ENCODE results near the gene FCRLA. TPM values are rescaled to one million over a fixed set of nuclear protein-coding genes. Genes with fewer than 3 reads are reported as not detected.
A peak's percentile ranks its signal among the peaks of the same experiment; 100 is the strongest.

Gene FCRLA
- total RNA-seq, 1 donor from 2014 or later, result not detected

DNA sequence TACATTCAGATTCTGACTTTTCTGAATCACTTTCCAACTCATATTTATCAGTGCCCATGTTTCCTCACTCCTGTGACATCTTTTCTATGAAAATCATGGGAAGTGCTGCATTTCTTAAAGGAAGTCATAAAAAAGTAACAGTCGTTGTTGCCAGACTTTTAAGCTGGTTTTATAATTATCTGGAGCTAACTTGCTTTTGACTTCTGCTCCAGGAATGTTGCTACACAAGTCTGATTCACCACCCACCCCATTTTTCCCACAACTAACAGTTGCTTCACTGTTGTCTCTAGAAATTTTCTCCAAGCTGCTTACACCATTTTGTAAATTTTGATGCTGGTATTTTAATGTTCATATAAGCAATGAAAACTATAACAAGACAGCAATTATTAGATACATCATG is 26.5 kb downstream of the FCRLA start:
- intact Hi-C loops (cut with DNase I), result no loop called here
- H3K9me3 ChIP-seq, result no peaks in the 10 kb centered on the region
- DNase-seq (ENCODE audit: extremely low spot score in 2 of 2), result no peak
- H3K27me3 ChIP-seq, result no peaks in the 10 kb centered on the region
- H3K4me1 ChIP-seq, result peaks cover 5% of the 10 kb centered on the region
- TF ChIP-seq, protein P1, sequence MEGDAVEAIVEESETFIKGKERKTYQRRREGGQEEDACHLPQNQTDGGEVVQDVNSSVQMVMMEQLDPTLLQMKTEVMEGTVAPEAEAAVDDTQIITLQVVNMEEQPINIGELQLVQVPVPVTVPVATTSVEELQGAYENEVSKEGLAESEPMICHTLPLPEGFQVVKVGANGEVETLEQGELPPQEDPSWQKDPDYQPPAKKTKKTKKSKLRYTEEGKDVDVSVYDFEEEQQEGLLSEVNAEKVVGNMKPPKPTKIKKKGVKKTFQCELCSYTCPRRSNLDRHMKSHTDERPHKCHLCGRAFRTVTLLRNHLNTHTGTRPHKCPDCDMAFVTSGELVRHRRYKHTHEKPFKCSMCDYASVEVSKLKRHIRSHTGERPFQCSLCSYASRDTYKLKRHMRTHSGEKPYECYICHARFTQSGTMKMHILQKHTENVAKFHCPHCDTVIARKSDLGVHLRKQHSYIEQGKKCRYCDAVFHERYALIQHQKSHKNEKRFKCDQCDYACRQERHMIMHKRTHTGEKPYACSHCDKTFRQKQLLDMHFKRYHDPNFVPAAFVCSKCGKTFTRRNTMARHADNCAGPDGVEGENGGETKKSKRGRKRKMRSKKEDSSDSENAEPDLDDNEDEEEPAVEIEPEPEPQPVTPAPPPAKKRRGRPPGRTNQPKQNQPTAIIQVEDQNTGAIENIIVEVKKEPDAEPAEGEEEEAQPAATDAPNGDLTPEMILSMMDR (IDR thresholded peaks at IDR 0.05), result no peak
- TF ChIP-seq POLR2A (IDR thresholded peaks at IDR 0.05) (no peak), POLR2AphosphoS5 (IDR thresholded peaks at IDR 0.05; ENCODE audit: insufficient read depth in 1 of 2, low read depth in 1 of 2) (no peak)
- H3K36me3 ChIP-seq, result no peaks in the 10 kb centered on the region
- H3K27ac ChIP-seq, result no peak overlapping the region
- H3K4me3 ChIP-seq, result no peak overlapping the region

DNA sequence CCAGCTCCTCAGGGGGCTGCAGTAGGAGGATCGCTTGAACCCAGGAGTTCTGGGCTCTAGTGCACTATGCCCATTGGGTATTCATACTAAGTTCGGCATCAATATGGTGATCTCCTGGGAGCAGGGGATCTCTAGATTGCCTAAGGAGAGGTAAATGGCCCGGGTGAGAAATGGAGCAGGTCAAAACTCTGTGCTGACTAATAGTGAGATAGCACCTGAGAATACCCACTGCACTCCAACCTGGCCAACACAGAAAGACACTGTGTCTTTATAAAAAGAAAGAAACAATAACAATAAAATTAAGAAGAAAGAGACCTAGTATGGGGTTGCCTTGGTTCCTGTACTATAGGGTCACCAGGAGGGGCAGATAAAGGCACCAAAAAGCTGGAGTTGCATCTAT is 28.8 kb downstream of the FCRLA start:
- Histone ChIP-seq H3K27ac (no peak overlapping the region), H3K4me3 (no peak overlapping the region), H3K36me3 (no peaks in the 10 kb centered on the region), H3K9me3 (no peaks in the 10 kb centered on the region), H3K27me3 (no peaks in the 10 kb centered on the region), H3K4me1 (peaks cover 5% of the 10 kb centered on the region)
- intact Hi-C loops (cut with DNase I), result no loop called here
- DNase-seq (ENCODE audit: extremely low spot score in 2 of 2), result no peak
- TF ChIP-seq, protein P1 (IDR thresholded peaks at IDR 0.05), result no peak

DNA sequence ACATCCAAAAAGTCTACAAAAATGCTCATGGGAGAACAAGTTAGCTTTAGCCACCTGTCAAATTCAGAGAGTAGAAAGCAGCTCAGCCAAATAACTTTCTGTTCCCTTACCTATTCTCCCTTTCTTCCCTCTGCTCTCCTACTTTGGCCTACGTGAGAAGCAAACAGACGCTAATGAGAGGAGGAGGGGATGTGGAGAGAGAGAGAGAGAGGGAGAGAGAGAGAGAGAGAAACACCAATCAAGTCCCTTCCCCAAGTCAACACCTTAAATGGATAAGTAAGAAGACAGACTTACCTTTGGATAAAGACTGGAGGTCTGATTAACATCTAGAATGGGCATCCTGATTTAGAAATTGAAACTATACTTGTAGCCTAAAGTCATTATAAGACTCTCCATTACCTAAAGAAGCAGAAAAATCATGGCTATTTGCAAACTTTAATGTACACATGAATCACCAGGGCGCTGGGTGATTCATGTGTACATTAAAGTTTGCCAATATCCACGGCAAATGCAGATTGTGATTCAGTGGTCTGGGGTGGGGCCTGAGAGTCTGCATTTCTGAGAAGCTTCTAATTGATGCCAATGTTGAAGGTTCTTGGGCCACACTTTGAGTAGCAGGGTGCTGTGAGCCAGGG is 29.4 kb downstream of the FCRLA start:
- no peaks in the 10 kb centered on the region for H3K27me3 ChIP-seq
- H3K4me1 ChIP-seq, result peaks cover 5% of the 10 kb centered on the region
- no peak for DNase-seq (ENCODE audit: extremely low spot score in 2 of 2)
- no peak overlapping the region for H3K4me3 ChIP-seq
- H3K36me3 ChIP-seq, result no peaks in the 10 kb centered on the region
- H3K27ac ChIP-seq, result no peak overlapping the region
- no peaks in the 10 kb centered on the region for H3K9me3 ChIP-seq
- intact Hi-C loops (cut with DNase I), result no loop called here
- TF ChIP-seq, protein P1 (IDR thresholded peaks at IDR 0.05), result no peak
- TF ChIP-seq POLR2A (IDR thresholded peaks at IDR 0.05) (no peak), POLR2AphosphoS5 (IDR thresholded peaks at IDR 0.05; ENCODE audit: insufficient read depth in 1 of 2, low read depth in 1 of 2) (peak in 1 of 2 donors; percentile 29)

DNA sequence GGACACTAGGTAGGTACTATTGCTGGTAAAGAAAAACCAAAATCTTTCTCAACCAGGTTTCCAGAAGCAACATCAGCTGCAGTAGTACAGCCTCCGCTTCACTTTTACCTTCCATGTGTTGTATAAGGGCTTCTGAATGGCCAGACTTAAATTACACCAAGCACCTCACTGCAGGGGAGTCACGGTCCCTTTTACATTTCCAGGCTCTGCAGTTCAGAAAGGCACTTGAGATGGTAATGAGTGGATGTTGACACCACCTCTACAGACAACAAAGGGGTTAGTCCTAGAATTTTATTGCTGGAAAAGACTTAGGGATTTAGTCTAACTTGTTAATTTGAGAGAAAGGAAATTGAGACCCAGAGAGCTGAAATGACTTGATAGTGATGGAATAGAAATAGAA is 30.6 kb downstream of the FCRLA start:
- H3K36me3 ChIP-seq, result no peaks in the 10 kb centered on the region
- no peaks in the 10 kb centered on the region for H3K9me3 ChIP-seq
- H3K4me1 ChIP-seq, result peaks cover 5% of the 10 kb centered on the region
- H3K27ac ChIP-seq, result no peak overlapping the region
- TF ChIP-seq POLR2AphosphoS5 (IDR thresholded peaks at IDR 0.05; ENCODE audit: insufficient read depth in 1 of 2, low read depth in 1 of 2), result no peak
- no peak for TF ChIP-seq POLR2A (IDR thresholded peaks at IDR 0.05)
- TF ChIP-seq, protein P1 (IDR thresholded peaks at IDR 0.05), result no peak
- H3K4me3 ChIP-seq, result no peak overlapping the region
- no peaks in the 10 kb centered on the region for H3K27me3 ChIP-seq
- no peak for DNase-seq (ENCODE audit: extremely low spot score in 2 of 2)
- intact Hi-C loops (cut with DNase I), result no loop called here

DNA sequence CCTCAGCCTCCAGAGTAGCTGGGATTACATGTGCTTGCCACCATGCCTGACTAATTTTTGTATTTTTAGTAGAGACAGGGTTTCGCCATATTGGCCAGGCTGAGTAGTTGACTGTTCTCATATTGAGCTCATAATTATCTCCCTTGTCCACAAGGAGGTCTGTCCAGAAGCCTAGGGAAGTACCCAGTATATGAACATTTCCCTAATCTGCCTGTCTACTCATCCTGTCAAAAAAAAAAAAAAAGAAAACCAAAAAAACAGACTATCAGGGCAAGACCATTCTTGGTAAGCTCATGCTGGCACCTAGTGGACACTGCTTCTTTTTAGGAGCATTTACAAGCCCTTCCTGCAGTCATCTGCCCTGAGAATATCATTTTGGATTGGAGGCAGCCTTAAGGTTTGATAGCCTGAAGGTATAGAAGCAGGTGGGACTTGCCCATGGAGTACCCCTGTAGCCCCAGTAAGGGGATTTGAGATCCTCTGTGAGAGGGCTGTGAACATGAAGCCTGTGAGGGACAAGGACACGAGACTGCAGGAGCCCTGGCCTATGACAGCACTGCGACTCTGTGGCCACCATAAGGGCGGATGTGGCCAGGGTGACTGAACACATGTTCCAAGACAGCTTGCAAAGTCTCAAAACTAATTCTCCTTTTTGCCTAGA is 31.7 kb downstream of the FCRLA start:
- no peak for TF ChIP-seq POLR2A (IDR thresholded peaks at IDR 0.05)
- DNase-seq (ENCODE audit: extremely low spot score in 2 of 2), result no peak
- peaks cover 4% of the 10 kb centered on the region for H3K4me1 ChIP-seq
- no peak overlapping the region for H3K4me3 ChIP-seq
- H3K9me3 ChIP-seq, result no peaks in the 10 kb centered on the region
- H3K27ac ChIP-seq, result no peak overlapping the region
- intact Hi-C loops (cut with DNase I), result no loop called here
- H3K27me3 ChIP-seq, result no peaks in the 10 kb centered on the region
- no peaks in the 10 kb centered on the region for H3K36me3 ChIP-seq

All from vagina (tissue), 2 donors.